ENCODE measurements around the gene NEAT1. TPM values are rescaled to one million over a fixed set of nuclear protein-coding genes. Genes with fewer than 3 reads are reported as not detected.
A peak's percentile ranks its signal among the peaks of the same experiment; 100 is the strongest.

The NEAT1 gene
- total and polyA plus RNA-seq, 2 of the 8 experiments (the other 6 are each of a cell fraction or from before 2014, with no cell fraction given), result 2.4 to 10.7 TPM

GRCh38 chr11:65477149-65477965 is 54.8 kb downstream of the NEAT1 start (continued):
- peak; percentile 81 for TF ChIP-seq E2F6 (IDR thresholded peaks at IDR 0.05)
- TF ChIP-seq JUND (IDR thresholded peaks at IDR 0.05; ENCODE audit: low read length), result peak; percentile 94
- TF ChIP-seq MAX (IDR thresholded peaks at IDR 0.05), result peak; percentile 84
- 0 out of 2 replicates have a peak, but pooled peaks have one; percentile 6 for TF ChIP-seq CHD2 (IDR thresholded peaks at IDR 0.05; ENCODE audit: low read length)
- TF ChIP-seq POLR2A (IDR thresholded peaks at IDR 0.05; ENCODE audit: control extremely low read depth in 1 of 2, low read depth in 2 of 2, low read length in 2 of 2), result peak; percentile 70 to 88
- no peak for TF ChIP-seq SIRT6 (IDR thresholded peaks at IDR 0.05; ENCODE audit: low read length)
- peak; percentile 86; the same call in 1 of the 2 replicates for TF ChIP-seq SP4 (IDR thresholded peaks at IDR 0.05; ENCODE audit: low read length)
- TF ChIP-seq ZNF274 (IDR thresholded peaks at IDR 0.05; ENCODE audit: borderline replicate concordance, extremely low read depth, low read length), result no peak
- no peak for TF ChIP-seq EZH2 (IDR thresholded peaks at IDR 0.05; ENCODE audit: low read depth, low read length, severe bottlenecking)
- TF ChIP-seq GABPA (IDR thresholded peaks at IDR 0.05; ENCODE audit: borderline replicate concordance, insufficient read depth, low read length), result peak; percentile 15; the same call in 1 of the 2 replicates
- TF ChIP-seq RAD21 (IDR thresholded peaks at IDR 0.05 in 1 of 2, conservative IDR thresholded peaks at IDR 0.05 in 1 of 2; ENCODE audit: low read depth in 2 of 2, low read length in 2 of 2), result no peak
- TF ChIP-seq NRF1 (IDR thresholded peaks at IDR 0.05; ENCODE audit: low read depth, low read length), result no peak
- no peak for TF ChIP-seq GTF2F1 (IDR thresholded peaks at IDR 0.05; ENCODE audit: borderline replicate concordance, low read depth, low read length)
- no peak for TF ChIP-seq SIX5 (IDR thresholded peaks at IDR 0.05; ENCODE audit: low read depth, low read length)
- TF ChIP-seq BACH1 (IDR thresholded peaks at IDR 0.05; ENCODE audit: low read length), result peak; percentile 71
- peak; percentile 83 for TF ChIP-seq TAF7 (optimal IDR thresholded peaks at IDR 0.05; ENCODE audit: borderline replicate concordance, low read depth, low read length)
- peak; percentile 81 for TF ChIP-seq ASH2L (IDR thresholded peaks at IDR 0.05; ENCODE audit: low read length)
- TF ChIP-seq USF2 (IDR thresholded peaks at IDR 0.05; ENCODE audit: low read length), result peak; percentile 96
- TF ChIP-seq FOSL1 (IDR thresholded peaks at IDR 0.05; ENCODE audit: insufficient read depth, low read depth, low read length), result no peak
- no peak for TF ChIP-seq POU5F1 (IDR thresholded peaks at IDR 0.05; ENCODE audit: low read depth, low read length)
- TF ChIP-seq CEBPB (IDR thresholded peaks at IDR 0.05; ENCODE audit: low read depth, low read length), result peak; percentile 73
- TF ChIP-seq SIN3A (conservative IDR thresholded peaks at IDR 0.05 in 1 of 2, IDR thresholded peaks at IDR 0.05 in 1 of 2; ENCODE audit: low read depth in 1 of 2, low read length in 2 of 2), result no peak
- peak; percentile 52 for TF ChIP-seq TBP (IDR thresholded peaks at IDR 0.05; ENCODE audit: low read depth, low read length)

Measured in H1 (cell line).